NCI-H146 (cell line): ENCODE data around the gene ABLIM2.

ENCODE experiments used
- DNase-seq: peaks from one replicate; lab custom pipeline; 2025; lab: John Stamatoyannopoulos, UW

Gene ABLIM2

GRCh38 chr4:8084712-8085490 lies 73.7 kb downstream of the ABLIM2 start:
- DNase-seq, result no peak

GRCh38 chr4:8084031-8084660 lies 74.5 kb downstream of the ABLIM2 start:
- DNase-seq, result no peak

GRCh38 chr4:8083086-8083825 lies 75.4 kb downstream of the ABLIM2 start:
- no peak for DNase-seq

GRCh38 chr4:8082517-8083055 lies 76.0 kb downstream of the ABLIM2 start:
- DNase-seq, result no peak

- no peak for DNase-seq
These were observed 76.7 kb downstream of the ABLIM2 start for GRCh38 chr4:8081621-8082516.

GRCh38 chr4:8081171-8081570 lies 77.4 kb downstream of the ABLIM2 start:
- no peak for DNase-seq

GRCh38 chr4:8080754-8081065 lies 77.9 kb downstream of the ABLIM2 start:
- no peak for DNase-seq

- DNase-seq, result no peak
These were observed 78.5 kb downstream of the ABLIM2 start for GRCh38 chr4:8079916-8080753.

- no peak for DNase-seq
These were observed 79.4 kb downstream of the ABLIM2 start for GRCh38 chr4:8079031-8079885.

- no peak for DNase-seq
These were observed 80.0 kb downstream of the ABLIM2 start for GRCh38 chr4:8078610-8079015.

- no peak for DNase-seq
These were observed 80.5 kb downstream of the ABLIM2 start for GRCh38 chr4:8078109-8078494.

- DNase-seq, result no peak
These were observed 81.2 kb downstream of the ABLIM2 start for GRCh38 chr4:8077181-8078108.

- no peak for DNase-seq
These were observed 82.6 kb downstream of the ABLIM2 start for GRCh38 chr4:8076023-8076422.

- no peak for DNase-seq
These were observed 85.3 kb downstream of the ABLIM2 start for GRCh38 chr4:8073206-8073863.

- DNase-seq, result no peak
These were observed 86.2 kb downstream of the ABLIM2 start for GRCh38 chr4:8072235-8072968.

GRCh38 chr4:8071766-8072165 lies 86.8 kb downstream of the ABLIM2 start:
- peak; percentile 81 for DNase-seq
